ENCODE data around the gene CSMD2. TPM values are rescaled to one million over a fixed set of nuclear protein-coding genes. Genes with fewer than 3 reads are reported as not detected.
"Not testable (repeated sequence)": the region's sequence is repeated elsewhere in the genome, so short reads cannot be mapped to it uniquely, and the experiment has no call there.

Gene CSMD2
- total RNA-seq, 1 experiment from 2014 or later, result 13.2 TPM

GRCh38 chr1:33515112-33515511, 649.9 kb downstream of the CSMD2 start:
- Mint-ChIP-seq H3K4me3 (no peak overlapping the region), H3K27me3 (ENCODE audit: low read depth) (peaks cover 6% of the 10 kb centered on the region), H3K27ac (no peak overlapping the region), H3K9me3 (peaks cover 14% of the 10 kb centered on the region), H3K36me3 (no peaks in the 10 kb centered on the region), H3K4me1 (peaks cover 21% of the 10 kb centered on the region)
- TF ChIP-seq ARID4B (CRISPR knock-in tag; IDR thresholded peaks at IDR 0.05; ENCODE audit: borderline replicate concordance) (no peak), SMAD4 (CRISPR knock-in tag; IDR thresholded peaks at IDR 0.05) (no peak)
- POLR2A ChIA-PET, result no interaction called here
- CTCF ChIA-PET, result interaction anchor here (0.5 to 0.9 kb wide), 2 partner anchors 15 to 30 kb away, joined by 4 to 5 read pairs; no protein-coding TSS in a partner anchor
- DNase-seq (ENCODE audit: low spot score) (no peak), ATAC-seq (no peak)

GRCh38 chr1:33512226-33513011, 652.6 kb downstream of the CSMD2 start:
- H3K4me3 Mint-ChIP-seq, result no peak overlapping the region
- H3K9me3 Mint-ChIP-seq, result peaks cover 21% of the 10 kb centered on the region
- CTCF ChIA-PET, result interaction anchor here (1.3 kb wide), 1 partner anchor 12 kb away, joined by 10 read pairs; no protein-coding TSS in a partner anchor
- ATAC-seq (no peak), DNase-seq (ENCODE audit: low spot score) (no peak)
- POLR2A ChIA-PET, result interaction anchor here (0.6 kb wide), 1 partner anchor 13 kb away, joined by 4 read pairs; no protein-coding TSS in a partner anchor
- no peak overlapping the region for H3K27ac Mint-ChIP-seq
- H3K36me3 Mint-ChIP-seq, result no peaks in the 10 kb centered on the region
- H3K4me1 Mint-ChIP-seq, result peaks cover 19% of the 10 kb centered on the region
- H3K27me3 Mint-ChIP-seq (ENCODE audit: low read depth), result peaks cover 9% of the 10 kb centered on the region
- TF ChIP-seq SMAD4 (CRISPR knock-in tag; IDR thresholded peaks at IDR 0.05) (no peak), ERG (CRISPR knock-in tag; IDR thresholded peaks at IDR 0.05) (no peak), NR1H2 (CRISPR knock-in tag; IDR thresholded peaks at IDR 0.05) (no peak), ZNF232 (CRISPR knock-in tag; IDR thresholded peaks at IDR 0.05) (no peak), SP1 (CRISPR knock-in tag; conservative IDR thresholded peaks at IDR 0.05) (no peak), EMX1 (CRISPR knock-in tag; IDR thresholded peaks at IDR 0.05) (no peak), ZBTB43 (CRISPR knock-in tag; IDR thresholded peaks at IDR 0.05) (no peak)

GRCh38 chr1:33509276-33509675, 655.8 kb downstream of the CSMD2 start:
- H3K36me3 Mint-ChIP-seq; H3K27me3 Mint-ChIP-seq (ENCODE audit: low read depth); ATAC-seq; H3K4me1 Mint-ChIP-seq; H3K4me3 Mint-ChIP-seq; H3K27ac Mint-ChIP-seq; DNase-seq (ENCODE audit: low spot score); CTCF ChIA-PET; POLR2A ChIA-PET: not testable (repeated sequence)
- H3K9me3 Mint-ChIP-seq, result peaks cover 21% of the 10 kb centered on the region

- ATAC-seq (no peak), DNase-seq (ENCODE audit: low spot score) (no peak)
- Mint-ChIP-seq H3K27ac (no peak overlapping the region), H3K27me3 (ENCODE audit: low read depth) (peaks cover 9% of the 10 kb centered on the region), H3K9me3 (peaks cover 16% of the 10 kb centered on the region), H3K4me3 (no peak overlapping the region), H3K4me1 (peaks cover 7% of the 10 kb centered on the region), H3K36me3 (no peaks in the 10 kb centered on the region)
- ChIA-PET POLR2A (no interaction called here), CTCF (no interaction called here)
- TF ChIP-seq ESRRA (CRISPR knock-in tag; IDR thresholded peaks at IDR 0.05; ENCODE audit: borderline replicate concordance) (no peak), ZNF263 (CRISPR knock-in tag; IDR thresholded peaks at IDR 0.05; ENCODE audit: low read depth) (no peak), HMGA2 (CRISPR knock-in tag; IDR thresholded peaks at IDR 0.05) (no peak), CREB1 (CRISPR knock-in tag; IDR thresholded peaks at IDR 0.05) (no peak), PRDM15 (CRISPR knock-in tag; IDR thresholded peaks at IDR 0.05) (no peak), TEAD1 (CRISPR knock-in tag; IDR thresholded peaks at IDR 0.05) (no peak), ZBTB21 (CRISPR knock-in tag; IDR thresholded peaks at IDR 0.05; ENCODE audit: borderline replicate concordance) (no peak), JUN (CRISPR knock-in tag; IDR thresholded peaks at IDR 0.05) (no peak), GRHL2 (CRISPR knock-in tag; IDR thresholded peaks at IDR 0.05; ENCODE audit: insufficient replicate concordance, severe bottlenecking) (no peak), ZNF671 (CRISPR knock-in tag; IDR thresholded peaks at IDR 0.05) (no peak), MXD4 (CRISPR knock-in tag; IDR thresholded peaks at IDR 0.05; ENCODE audit: borderline replicate concordance) (no peak)
These were observed 656.9 kb downstream of the CSMD2 start for GRCh38 chr1:33508151-33508550.

Measured in WTC11 (cell line).